GM19351 (cell line): Measurements from ENCODE around the gene LILRB3.
"Not testable (repeated sequence)": the region's sequence is repeated elsewhere in the genome, so short reads cannot be mapped to it uniquely, and the experiment has no call there.

Source experiments
- ATAC-seq: cut with Tn5 transposase; IDR thresholded peaks from one replicate; pipeline ENCODE4 v1.9.1; 2021; ENCODE audit warnings: mild to moderate bottlenecking, moderate library complexity; ENCODE audit not compliant: unreplicated experiment

LILRB3 gene

DNA sequence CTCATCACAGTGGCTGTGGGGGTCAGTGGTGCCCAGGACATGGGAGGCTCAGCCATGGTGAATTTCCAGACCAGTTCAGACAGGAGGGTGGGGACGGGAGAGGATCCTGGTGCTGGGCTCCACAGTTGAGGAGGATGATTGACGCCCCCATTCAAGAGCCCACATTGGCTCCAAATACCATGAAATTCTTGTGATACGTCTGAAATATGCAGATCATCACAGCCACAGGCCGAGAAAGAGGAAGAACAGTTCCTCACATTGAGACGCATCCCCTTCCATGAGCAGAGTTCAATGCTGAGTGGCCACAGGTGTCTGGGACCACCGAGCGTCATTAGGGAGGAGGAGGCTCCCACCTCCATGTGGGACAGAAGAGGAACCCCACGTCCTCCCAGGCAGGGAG lies 21.0 kb upstream of the LILRB3 start:
- not testable (repeated sequence) for ATAC-seq

DNA sequence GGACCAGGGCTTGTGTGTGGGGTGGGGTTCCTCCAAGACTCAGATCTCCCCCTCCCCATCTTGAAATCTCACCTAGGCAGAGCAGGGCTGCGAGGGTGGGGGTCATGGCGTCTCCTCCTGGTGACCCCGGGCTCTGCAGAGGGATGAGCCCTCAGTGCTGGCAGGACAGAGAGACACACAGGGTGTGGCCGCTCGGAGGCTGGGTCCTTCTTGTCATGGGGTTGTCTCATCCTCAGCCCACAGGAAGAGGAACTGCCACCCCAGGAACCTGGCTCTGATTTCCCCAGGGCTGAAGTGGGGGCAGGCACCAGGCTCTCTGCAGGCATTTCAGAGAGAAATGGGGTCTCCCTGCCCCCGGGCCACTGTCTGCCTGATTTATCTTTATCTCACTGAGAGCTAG lies 19.8 kb upstream of the LILRB3 start, which contains the start of gene LILRA6:
TSS of gene LILRA6 (minus strand) at position 145 of the 400 bp plus-strand sequence.
- not testable (repeated sequence) for ATAC-seq

DNA sequence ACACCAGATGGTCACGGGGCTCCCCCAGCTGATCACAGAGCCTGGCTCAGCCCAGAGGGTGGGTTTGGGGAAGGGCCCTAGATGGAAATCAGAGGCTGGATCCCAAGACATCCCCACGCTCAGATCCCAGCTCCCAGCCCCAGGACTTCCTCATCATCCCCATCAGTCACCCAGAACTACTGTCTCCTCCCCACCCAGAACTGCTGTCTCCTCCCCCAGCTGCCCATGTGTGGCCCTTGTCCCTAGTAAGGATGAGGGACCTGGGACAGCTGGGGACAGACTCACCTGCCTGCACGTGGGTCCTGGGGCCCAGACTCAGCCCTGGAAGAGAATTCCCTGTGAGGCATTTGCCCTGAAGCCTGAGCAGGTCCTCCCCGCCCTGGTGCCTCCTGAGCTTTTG lies 19.4 kb upstream of the LILRB3 start:
- not testable (repeated sequence) for ATAC-seq

DNA sequence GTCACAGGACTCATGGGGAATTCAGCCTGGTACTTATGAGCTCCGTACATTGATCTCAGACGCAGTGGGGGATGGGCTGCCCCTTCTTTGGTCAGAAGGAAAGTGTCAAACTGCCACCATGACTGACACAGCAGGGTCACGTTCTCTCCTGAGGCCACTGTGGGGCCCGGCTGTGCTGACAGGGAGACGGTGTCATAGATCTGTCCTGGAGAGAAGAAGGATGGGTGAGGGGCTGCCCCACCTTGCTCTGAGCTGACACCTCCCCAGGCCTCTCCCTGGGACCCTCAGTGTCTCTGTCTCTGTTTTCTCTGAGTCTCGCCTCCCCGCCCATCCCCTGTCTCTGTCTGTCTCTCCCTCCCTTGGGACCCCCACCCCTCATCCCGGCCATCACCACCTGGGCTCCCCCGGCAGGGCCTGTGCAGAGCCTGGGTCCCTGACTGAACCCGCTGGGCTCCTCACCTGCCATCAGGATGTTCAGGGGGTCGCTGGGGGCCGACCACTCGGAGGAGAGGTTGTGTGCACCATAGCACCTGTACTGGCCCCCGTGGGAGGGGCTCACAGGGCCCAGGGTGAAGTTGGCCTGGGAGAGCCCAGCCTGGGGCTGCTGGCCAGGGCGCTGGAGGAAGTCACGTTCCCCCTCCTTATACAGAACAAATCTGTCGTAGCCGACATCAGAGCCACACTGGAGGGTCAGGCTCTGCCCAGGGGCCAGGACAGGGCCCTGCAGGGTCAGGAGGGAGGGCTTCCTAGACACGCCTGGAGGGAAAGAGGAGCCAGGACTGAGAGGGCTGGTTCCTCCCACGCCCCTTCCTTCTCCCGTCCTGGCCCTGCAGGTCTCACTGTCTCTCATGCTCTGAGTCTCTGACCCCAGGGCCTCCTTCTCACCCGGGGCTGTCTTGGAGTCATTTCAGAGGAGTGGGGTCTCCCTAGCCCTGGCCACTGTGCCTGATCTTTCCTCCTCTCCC lies 17.8 kb upstream of the LILRB3 start:
- not testable (repeated sequence) for ATAC-seq

DNA sequence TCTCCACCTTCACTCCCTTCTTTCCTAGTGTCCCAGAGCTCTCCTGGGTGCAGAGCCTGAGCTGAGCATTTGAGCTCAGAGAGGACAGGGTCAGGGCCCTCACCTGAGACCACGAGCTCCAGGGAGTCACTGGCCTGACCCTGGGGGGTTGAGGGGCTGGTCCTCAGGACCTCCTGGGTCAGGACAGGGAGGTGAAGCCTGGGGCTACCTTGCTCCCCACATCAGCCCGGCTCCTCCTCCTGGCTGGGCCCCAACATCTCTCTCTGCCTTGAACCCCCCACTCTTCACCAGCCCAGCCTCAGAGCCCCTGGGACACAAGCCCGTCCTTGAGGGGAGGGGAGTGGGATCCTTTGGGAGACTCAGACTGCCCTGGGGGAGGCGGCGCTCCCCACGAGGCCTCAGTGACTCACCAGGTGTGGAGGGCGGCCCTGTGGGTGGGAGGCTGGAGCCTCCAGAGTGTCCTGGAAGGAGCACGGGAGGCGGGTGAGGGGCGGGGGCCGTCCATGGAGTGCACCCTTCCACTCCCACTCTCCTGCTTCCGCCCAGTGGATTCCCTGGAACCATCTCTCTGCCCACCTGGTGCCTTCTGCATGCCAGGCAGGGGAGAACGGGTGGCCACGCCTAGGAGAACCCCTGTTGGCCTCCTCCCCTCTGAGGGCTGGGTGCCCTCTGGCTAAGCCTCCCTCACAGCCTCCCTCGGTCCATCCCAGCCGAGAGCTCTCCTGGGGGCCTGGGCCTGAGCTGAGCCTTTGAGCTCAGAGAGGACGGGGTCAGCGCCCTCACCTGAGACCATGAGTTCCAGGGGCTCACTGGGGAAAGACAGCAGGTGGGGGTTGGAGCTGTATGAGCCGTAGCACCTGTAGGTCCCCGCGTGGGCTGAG lies 16.9 kb upstream of the LILRB3 start:
- ATAC-seq = not testable (repeated sequence)

DNA sequence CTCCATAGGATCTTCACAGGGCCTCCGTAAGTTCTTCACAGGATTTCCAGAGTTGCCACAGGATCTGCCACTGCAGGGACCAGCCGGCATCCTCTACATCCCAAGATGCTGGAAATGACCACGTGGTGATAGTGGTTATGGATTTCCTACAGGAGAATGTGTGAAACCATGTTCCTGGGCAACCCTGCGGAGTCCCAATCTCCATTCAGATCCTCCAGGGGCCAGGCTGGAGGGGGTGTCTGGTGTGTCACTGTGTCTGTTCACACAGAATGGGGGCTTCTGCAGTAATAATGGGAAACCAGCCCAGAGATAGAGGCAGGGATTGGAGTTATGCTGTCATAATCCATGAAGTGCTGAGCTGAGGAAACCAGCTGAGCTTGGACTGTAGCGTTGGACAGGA lies 11.1 kb upstream of the LILRB3 start:
- ATAC-seq = no peak

DNA sequence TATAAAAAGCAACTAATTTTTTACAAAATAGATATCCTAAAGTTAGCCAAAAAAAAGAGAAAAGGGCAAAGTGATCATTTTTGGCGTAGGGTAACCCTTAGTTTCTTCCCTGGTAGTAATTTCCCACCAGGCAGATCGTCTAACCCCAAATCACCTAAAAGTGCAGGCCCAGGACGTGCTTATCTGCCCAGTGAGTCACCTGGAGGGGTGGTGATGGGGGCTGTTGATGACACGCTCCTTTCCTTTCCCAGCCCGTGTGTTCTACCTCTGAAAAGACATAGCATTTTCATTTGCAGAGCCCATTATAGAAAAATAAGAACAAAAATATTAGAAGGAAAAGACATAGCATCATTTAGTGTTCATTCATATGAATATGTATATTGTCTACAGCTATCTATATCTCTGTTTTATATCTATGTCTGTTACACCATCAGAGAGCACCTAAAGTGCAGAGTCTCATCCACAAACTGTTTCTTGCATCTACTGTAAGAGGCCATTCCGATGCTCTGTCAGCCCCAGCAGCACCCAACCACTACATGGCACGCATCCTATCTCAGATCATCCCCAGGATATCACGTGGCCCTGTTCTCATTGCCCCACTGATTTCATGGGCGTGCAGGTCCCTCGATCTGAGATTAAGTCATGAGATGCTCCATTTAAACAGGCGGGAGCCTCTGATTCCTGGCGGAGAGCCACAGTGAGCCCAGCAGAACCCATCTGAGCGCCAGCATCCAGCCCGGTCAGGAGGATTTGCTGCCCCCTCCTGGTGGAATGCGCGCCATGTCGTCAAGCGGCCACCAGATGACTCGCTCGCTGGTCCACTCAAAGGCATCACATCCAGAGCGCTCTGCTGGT lies 8.5 kb upstream of the LILRB3 start:
- no peak for ATAC-seq

DNA sequence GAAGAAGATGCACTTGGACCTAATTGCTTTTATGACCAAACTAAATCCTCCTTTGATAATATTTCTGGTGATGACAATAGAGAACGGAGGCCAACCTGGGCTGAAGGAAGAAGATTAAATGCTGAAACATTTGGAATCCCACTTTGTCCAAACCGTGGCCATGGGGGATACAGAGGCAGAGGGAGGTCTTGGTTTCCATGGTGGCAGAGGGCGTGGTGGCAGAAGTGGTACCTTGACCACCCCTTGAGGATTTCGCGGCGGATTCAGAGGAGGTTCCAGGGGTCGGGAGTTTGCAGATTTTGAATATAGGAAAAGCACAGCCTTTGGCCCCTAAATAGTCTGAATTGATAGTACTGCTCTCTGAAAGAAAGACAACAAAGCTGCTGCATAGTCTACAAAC lies 7.2 kb upstream of the LILRB3 start:
- ATAC-seq = no peak

DNA sequence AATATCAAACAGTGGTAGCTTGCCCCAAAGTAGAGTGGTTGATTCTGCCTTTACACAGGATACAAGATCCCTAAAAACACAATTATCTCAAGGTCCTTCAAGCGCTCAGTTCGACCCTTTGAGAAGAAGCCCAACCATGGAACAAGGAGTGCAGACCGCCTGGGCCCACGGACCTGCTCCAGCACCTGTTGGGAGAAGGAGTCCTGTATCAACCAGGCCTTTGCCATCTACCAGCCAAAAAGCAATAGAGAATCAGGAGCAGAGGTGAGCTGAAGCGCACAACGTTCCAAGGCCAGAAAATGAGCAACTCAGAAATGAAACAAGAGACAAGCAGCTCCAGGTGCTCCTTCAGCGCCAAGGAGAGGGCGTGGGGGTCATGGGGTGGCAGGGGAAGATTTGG lies 6.3 kb upstream of the LILRB3 start:
- no peak for ATAC-seq

DNA sequence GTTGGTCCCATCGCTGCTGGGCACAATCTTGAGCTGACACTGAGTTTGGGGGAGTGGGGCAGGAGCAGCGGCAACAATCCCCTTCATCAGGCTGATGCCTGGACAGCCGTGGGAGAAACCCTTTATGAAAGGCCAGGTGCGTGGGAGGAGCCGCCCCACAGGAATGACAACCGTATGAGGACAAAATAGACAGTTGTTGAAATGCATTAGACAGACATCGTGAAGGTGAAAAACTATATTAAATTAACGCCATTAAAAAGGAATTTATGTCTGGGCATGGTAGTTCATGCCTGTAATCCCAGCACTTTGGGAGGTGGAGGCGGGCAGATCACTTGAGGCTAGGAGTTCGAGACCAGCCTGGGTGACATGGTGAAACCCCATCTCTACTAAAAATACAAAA lies 1.8 kb upstream of the LILRB3 start:
- ATAC-seq = not testable (repeated sequence)

DNA sequence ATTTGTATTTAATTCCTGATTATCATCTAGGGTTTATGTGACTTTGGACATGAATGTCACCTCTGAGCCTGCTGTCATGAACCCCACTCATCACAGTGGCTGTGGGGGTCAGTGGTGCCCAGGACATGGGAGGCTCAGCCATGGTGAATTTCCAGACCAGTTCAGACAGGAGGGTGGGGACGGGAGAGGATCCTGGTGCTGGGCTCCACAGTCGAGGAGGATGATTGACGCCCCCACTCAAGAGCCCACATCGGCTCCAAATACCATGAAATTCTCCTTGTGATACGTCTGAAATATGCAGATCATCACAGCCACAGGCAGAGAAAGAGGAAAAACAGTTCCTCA lies 1.1 kb upstream of the LILRB3 start:
- ATAC-seq = not testable (repeated sequence)

DNA sequence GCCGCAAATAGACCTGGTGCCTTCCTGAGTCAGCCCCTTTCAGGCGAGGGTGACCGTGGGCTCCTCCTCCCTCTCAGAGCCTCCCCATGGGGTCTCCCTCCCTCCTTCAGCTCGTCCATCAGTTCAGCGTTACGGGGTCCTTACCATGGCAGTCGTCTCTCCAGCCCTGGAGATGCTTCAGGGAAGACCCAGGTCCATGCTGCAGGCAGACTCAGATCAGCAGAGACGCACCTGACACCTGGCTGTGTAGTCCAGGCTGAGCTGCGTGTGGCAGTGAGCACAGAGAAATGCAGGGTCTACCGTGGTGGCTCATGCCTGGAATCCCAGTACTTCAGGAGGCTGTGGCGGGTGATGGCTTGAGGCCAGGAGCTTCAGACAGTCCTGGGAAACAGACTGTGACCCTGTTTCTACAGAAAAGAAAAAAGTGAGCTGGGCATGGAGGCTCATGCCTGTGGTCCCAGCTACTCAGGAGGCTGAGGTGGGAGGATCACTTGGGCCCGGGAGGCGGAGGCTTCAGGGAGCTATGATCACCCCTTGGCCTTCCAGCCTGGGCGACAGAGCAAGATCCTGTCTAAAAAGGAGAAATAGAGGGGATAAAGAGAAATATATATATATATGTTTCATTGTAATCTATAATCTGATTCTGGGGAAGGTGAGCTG lies 600 bp upstream of the LILRB3 start:
- ATAC-seq = not testable (repeated sequence)

DNA sequence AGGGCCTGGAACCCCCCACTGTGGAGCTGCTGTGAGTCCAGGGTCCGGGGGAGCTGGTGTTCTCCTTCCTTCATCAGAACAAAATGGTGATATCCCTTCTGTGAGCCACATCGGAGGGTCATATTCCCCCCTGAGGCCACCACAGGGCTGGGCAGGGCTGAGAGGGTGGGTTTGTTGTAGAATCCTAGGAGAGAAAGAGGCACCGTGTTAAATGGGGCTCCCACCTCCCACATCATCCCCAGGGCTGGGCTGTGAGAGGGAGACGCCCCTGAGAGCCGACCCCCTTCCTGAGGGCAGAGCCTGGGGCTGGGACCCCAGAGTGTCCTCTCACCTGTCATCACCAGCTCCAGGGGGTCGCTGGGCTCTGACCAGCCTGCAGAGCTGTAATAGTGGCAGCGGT lies 860 bp downstream of the LILRB3 start:
- ATAC-seq = not testable (repeated sequence)

DNA sequence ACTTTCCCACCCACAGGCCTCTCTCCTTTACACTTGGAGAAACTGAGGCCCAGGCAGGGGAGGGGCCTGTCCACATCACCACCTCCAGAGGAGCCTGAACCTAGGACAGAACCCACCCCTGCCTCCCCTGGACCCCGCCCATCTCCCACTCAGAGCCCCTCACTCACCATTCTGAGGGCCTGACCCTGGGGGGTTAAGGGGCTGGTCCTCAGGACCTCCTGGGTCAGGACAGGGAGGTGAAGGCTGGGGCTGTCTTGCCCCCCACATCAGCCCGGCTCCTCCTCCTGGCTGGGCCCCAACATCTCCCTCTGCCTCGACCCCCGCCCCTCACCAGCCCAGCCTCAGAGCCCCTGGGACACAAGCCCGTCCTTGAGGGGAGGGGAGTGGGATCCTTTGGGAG lies 3.1 kb downstream of the LILRB3 start:
- ATAC-seq = not testable (repeated sequence)

DNA sequence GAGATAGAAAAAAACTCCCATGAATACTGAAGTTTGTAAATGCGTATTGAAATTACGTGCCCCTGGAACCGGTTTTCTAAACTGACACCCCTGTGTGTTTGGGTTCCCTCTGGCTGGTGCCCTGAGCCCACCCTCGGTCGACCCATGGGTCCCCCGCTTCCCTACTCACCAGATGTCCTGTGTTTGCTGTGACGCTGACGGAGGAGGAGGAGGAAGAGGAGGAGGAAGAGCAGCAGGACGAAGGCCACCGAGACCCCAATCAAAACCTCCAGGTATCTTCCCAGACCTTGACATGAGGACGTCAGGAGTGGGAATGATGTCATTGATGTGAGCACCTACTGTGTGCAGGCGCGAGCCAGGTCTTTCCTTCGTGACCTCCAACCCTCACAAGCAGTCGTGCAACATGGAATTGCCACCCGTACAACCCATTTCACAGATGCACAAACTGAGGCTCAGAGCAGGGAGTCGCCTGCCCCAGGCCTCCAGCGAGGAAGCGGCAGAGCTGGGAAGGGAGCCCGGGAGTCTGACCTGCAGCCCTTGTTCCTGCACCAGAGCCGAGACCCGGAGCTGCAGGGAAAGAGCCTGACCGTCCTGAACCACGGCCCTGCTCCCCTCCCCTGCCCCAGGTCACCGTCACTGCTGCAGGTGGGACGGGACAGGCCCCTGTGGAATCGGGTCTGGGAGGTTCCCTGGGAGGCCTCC lies 3.7 kb downstream of the LILRB3 start:
- ATAC-seq = no peak

DNA sequence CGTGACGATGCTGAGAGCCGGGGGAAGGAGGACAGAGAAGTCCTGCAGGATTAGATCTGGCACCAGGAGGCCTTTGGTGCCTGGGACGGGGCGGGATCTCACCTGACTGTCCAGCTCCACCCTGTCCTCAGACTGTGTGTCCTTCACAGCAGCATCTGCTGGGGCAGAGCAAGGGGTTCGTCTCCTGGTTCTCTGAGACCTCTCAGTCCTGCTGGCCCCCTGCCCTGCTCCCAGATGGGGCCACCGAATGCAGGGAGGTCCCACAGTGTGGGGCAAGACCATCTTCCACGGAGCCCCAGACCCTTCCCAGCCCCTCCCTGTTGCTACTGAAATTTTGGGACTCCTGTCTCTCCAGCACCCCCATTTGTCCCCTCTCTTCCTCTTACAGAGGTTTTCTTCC lies 4.5 kb downstream of the LILRB3 start:
- ATAC-seq = no peak

DNA sequence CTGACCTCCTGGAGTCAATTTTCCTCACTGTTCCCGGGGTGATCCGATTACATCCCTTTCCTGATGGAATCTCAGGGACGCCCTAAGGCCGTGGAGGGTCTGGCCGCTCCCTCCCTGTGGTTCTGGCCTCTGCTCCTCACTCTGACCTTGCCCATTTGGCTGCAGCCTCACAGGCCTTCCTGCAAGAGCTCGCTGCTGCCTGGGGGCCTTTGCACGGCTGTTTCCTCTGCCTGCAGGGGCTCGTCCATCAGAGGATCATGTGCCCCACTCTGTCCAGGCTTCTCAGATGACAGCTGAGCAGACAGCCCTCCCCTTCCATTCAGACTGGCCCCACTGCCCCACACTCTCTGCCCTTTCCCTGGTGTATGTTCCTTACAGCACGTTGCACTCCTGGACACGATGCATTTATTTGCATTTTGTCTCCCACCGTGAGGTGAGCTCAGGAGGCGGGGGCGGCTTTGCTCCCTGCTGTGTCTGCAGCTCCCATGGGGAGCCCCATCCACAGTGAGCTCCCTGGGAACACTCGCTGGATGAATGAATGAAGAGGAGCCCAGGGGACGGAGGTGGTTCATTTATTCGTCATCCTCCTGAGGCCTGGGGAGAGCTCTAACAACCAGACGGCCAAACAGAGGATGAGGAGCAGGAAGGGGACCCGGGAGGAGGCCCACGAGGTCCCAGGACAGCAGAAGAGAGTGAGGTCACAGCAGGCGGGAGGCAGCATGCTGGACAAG lies 5.1 kb downstream of the LILRB3 start:
- ATAC-seq = not testable (repeated sequence)

DNA sequence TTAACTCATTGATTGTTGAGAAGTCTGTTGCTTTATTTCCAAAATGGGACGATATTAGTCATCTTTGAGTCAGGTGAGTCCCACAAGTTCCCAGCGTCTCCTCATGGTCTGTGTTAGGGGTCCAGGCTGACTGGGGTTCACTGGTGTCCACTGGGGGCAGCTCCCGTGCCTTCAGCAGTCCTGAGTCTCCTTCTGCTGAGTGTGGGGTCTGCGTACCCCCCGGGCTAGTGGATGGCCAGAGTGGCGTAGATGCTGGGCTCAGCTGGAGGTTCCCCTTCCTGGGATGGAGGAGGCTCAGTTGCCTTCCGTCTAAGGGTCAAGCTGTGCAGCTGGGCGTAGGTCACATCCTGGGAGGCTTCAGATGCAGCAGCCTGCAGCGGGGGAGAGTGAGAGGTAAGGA lies 5.9 kb downstream of the LILRB3 start:
- ATAC-seq = no peak

DNA sequence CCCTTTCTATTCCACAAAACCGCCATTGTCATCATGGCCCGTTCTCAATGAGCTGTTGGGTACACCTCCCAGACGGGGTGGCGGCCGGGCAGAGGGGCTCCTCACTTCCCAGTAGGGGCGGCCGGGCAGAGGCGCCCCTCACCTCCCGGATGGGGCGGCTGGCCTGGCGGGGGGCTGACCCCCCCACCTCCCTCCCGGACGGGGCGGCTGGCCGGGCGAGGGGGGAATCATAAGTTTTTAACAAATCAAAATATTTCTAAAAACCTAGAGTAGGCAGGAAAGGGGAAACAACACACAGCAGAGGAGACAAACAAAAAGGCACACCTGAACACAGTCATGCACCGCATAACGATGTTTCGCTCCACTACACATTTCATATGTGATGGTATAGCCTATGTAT lies 8.1 kb downstream of the LILRB3 start:
- not testable (repeated sequence) for ATAC-seq
